Osteoblast (primary cell): ENCODE data around the gene PHYH. TPM values are rescaled to one million over a fixed set of nuclear protein-coding genes. Genes with fewer than 3 reads are reported as not detected.

Source experiments
- DNase-seq: peaks from one replicate; pipeline ENCODE4 v3.0.0; 2011; ENCODE audit warnings: low spot score, mixed read lengths; ENCODE audit not compliant: insufficient read length; ENCODE audit errors: missing footprints
- H2AFZ ChIP-seq: 2 replicates; pipeline ENCODE4 v1.6.0; 2011; ENCODE audit warnings: mild to moderate bottlenecking, low read length
- H3K27ac ChIP-seq: 2 replicates; pipeline ENCODE4 v1.5.1; 2011; ENCODE audit warnings: mild to moderate bottlenecking, low read depth, low read length, moderate library complexity
- H3K27me3 ChIP-seq: 2 replicates; pipeline ENCODE4 v1.6.0; 2012; ENCODE audit warnings: mild to moderate bottlenecking, control low read depth, inconsistent platforms, low read length, moderate library complexity; ENCODE audit not compliant: insufficient read depth
- H3K36me3 ChIP-seq: 2 replicates; pipeline ENCODE4 v1.5.1; 2011; ENCODE audit warnings: mild to moderate bottlenecking, low read length, control low read depth, moderate library complexity; ENCODE audit not compliant: insufficient read depth
- H3K4me1 ChIP-seq: 2 replicates; pipeline ENCODE4 v1.5.1; 2011; ENCODE audit warnings: mild to moderate bottlenecking, low read length, control low read depth, moderate library complexity; ENCODE audit not compliant: insufficient read depth
- H3K4me2 ChIP-seq: 2 replicates; pipeline ENCODE4 v1.6.0; 2011; ENCODE audit warnings: mild to moderate bottlenecking, low read length; ENCODE audit not compliant: insufficient read depth
- H3K4me3 ChIP-seq: fragments of 200-600 bp; sonication (generic); 3 replicates; pipeline ENCODE4 v1.5.1; 2012; ENCODE audit warnings: mild to moderate bottlenecking, low read length, inconsistent platforms; ENCODE audit not compliant: insufficient read depth
- H3K79me2 ChIP-seq: 2 replicates; pipeline ENCODE4 v1.6.0; 2012; ENCODE audit warnings: mild to moderate bottlenecking, low read length, control low read depth, inconsistent platforms; ENCODE audit not compliant: insufficient read depth
- H3K9me3 ChIP-seq: 2 replicates; pipeline ENCODE4 v1.5.1; 2011; ENCODE audit warnings: low read depth, low read length, control low read depth
- H4K20me1 ChIP-seq: 2 replicates; pipeline ENCODE4 v1.6.0; 2012; ENCODE audit warnings: mild to moderate bottlenecking, low read length, control low read depth; ENCODE audit not compliant: insufficient read depth
- total RNA-seq: library from RNA; depleted of rRNA; stranded (reverse); fragments of >200 nt; gene quantifications from 2 replicates; pipeline ENCODE4 v1.2.3, GENCODE V29; 2012
- TF ChIP-seq, protein P1 (sequence below): IDR thresholded peaks from 2 replicates; pipeline ENCODE4 v1.5.1; 2011; ENCODE audit warnings: mild to moderate bottlenecking, low read depth, low read length, moderate library complexity; ENCODE audit errors: extremely low read depth

The PHYH gene
- total RNA-seq, 1 donor = 28.6 TPM

DNA sequence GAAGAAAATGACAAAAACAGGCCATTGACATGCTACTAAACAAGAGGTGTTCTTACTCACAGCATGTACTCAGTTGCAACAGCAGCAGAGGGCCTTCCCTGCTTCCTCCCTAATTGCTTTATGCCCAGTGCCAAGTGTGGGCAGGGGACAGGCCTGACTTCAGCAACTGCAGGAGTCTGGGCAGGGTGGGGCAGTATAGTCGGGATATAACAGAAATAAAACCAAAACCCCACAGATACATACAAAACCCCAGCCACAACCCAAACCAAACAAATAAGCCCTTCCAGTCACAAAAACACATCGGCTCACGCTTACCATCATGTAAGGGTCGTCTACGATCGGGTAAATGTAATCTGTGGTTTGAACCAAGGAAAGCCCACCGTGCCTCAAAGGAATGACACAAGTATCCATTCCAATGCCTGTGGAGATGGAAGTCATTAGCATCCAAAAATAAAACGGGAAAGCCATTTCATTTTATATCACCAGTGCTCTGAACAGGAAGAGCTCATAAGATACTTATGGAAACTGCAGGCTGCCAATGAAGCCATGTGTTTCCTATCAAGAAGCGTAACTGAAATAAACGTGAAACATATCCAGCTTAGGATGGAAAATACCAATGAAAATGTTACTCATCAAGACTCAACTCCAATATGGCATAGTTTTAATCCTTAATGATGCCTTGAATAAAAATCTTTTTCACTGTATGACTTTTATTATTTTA lies 38.7 kb upstream of the PHYH start:
- H3K27ac ChIP-seq = peak overlapping the region; percentile 2
- TF ChIP-seq, protein P1, sequence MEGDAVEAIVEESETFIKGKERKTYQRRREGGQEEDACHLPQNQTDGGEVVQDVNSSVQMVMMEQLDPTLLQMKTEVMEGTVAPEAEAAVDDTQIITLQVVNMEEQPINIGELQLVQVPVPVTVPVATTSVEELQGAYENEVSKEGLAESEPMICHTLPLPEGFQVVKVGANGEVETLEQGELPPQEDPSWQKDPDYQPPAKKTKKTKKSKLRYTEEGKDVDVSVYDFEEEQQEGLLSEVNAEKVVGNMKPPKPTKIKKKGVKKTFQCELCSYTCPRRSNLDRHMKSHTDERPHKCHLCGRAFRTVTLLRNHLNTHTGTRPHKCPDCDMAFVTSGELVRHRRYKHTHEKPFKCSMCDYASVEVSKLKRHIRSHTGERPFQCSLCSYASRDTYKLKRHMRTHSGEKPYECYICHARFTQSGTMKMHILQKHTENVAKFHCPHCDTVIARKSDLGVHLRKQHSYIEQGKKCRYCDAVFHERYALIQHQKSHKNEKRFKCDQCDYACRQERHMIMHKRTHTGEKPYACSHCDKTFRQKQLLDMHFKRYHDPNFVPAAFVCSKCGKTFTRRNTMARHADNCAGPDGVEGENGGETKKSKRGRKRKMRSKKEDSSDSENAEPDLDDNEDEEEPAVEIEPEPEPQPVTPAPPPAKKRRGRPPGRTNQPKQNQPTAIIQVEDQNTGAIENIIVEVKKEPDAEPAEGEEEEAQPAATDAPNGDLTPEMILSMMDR = no peak
- peak overlapping the region; percentile 71 for H2AFZ ChIP-seq
- peaks cover 45% of the 10 kb centered on the region for H3K79me2 ChIP-seq
- no peak overlapping the region for H3K4me3 ChIP-seq
- no peaks in the 10 kb centered on the region for H3K4me1 ChIP-seq
- no peaks in the 10 kb centered on the region for H4K20me1 ChIP-seq
- no peak for DNase-seq
- no peaks in the 10 kb centered on the region for H3K9me3 ChIP-seq
- no peaks in the 10 kb centered on the region for H3K27me3 ChIP-seq
- peaks cover 17% of the 10 kb centered on the region for H3K36me3 ChIP-seq
- peak overlapping the region; percentile 26 for H3K4me2 ChIP-seq

DNA sequence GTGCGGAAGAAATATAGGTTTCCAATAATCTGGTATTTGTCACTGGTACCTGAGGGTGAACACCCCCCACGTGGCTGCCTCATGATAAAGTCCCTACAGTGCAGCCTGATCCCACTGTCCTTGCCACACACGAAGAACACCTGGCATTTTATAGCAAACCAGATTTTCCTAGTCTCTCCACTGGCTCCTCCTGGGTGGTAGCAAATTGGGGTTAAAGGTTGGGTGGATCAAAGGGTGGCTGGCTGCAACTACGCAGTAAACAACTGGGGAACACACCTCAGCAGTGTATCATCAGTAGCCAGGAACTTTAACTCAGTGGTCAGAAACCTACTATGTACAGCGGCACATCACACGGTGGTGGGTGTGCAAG lies 37.9 kb upstream of the PHYH start:
- H3K9me3 ChIP-seq = no peaks in the 10 kb centered on the region
- no peak overlapping the region for H3K27ac ChIP-seq
- H3K27me3 ChIP-seq = no peaks in the 10 kb centered on the region
- TF ChIP-seq, protein P1 = no peak
- H3K36me3 ChIP-seq = peaks cover 17% of the 10 kb centered on the region
- peaks cover 39% of the 10 kb centered on the region for H3K79me2 ChIP-seq
- no peak overlapping the region for H3K4me3 ChIP-seq
- H3K4me2 ChIP-seq = no peak overlapping the region
- DNase-seq = no peak
- H3K4me1 ChIP-seq = no peaks in the 10 kb centered on the region
- H4K20me1 ChIP-seq = no peaks in the 10 kb centered on the region
- H2AFZ ChIP-seq = no peak overlapping the region

DNA sequence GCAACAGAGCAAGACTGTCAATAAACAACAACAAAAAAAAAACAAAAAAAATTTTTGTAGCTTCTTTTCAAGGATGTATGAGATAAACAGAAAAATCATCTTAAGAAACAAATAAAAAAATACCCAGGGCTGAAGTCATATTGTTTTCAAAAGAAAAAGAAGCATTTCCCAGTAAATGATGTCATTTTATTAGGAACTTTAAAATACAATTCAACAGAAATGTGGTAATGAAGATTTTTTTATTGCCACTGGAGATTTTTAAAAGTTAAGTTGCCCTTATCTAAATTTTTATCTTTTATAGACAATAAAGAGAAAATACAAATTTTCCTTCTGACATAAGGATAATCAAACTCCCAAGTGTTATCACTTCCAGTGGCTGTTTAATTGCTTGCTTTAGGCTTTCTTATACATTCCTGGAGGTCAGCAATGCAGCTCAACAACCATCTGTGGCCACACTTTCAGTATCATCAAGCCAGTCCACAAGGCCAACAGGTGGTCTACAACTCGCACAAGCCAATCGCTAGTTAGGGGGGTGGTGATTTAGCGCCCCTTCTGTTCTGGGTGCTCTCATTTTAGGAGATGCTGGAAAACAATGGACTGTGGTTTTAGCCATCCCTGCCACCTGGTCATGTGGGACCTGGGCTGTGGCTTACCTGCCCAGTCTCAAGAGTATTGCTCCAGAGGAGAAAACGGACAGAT lies 37.4 kb upstream of the PHYH start:
- H2AFZ ChIP-seq = no peak overlapping the region
- H3K4me2 ChIP-seq = no peak overlapping the region
- H3K9me3 ChIP-seq = no peaks in the 10 kb centered on the region
- H3K27ac ChIP-seq = no peak overlapping the region
- no peaks in the 10 kb centered on the region for H3K4me1 ChIP-seq
- no peak for DNase-seq
- TF ChIP-seq, protein P1 = no peak
- no peaks in the 10 kb centered on the region for H4K20me1 ChIP-seq
- peaks cover 33% of the 10 kb centered on the region for H3K79me2 ChIP-seq
- no peaks in the 10 kb centered on the region for H3K27me3 ChIP-seq
- peaks cover 17% of the 10 kb centered on the region for H3K36me3 ChIP-seq
- H3K4me3 ChIP-seq = no peak overlapping the region

- Histone ChIP-seq H3K4me1 (no peaks in the 10 kb centered on the region), H3K36me3 (peaks cover 31% of the 10 kb centered on the region)
- TF ChIP-seq, protein P1 = no peak
Measured at GRCh38 chr10:13335881-13336280, 36.0 kb upstream of the PHYH start.

More at GRCh38 chr10:13335881-13336280, 36.0 kb upstream of the PHYH start:
- no peak for DNase-seq
- peaks cover 27% of the 10 kb centered on the region for H3K79me2 ChIP-seq
- no peak overlapping the region for H3K27ac ChIP-seq
- no peaks in the 10 kb centered on the region for H3K27me3 ChIP-seq
- H3K4me2 ChIP-seq = no peak overlapping the region
- no peak overlapping the region for H2AFZ ChIP-seq
- no peaks in the 10 kb centered on the region for H4K20me1 ChIP-seq
- no peak overlapping the region for H3K4me3 ChIP-seq
- H3K9me3 ChIP-seq = no peaks in the 10 kb centered on the region
